Measurements from ENCODE around the gene CYP24A1.

The CYP24A1 gene

GRCh38 chr20:54172856-54173652, 732 bp downstream of the CYP24A1 start:
- no peak for DNase-seq (ENCODE audit: low spot score)

- DNase-seq (ENCODE audit: low spot score) = no peak
Observed at GRCh38 chr20:54172532-54172855, 1.3 kb downstream of the CYP24A1 start.

GRCh38 chr20:54170963-54171362, 2.8 kb downstream of the CYP24A1 start:
- DNase-seq (ENCODE audit: low spot score) = no peak

GRCh38 chr20:54170026-54170471, 3.7 kb downstream of the CYP24A1 start:
- DNase-seq (ENCODE audit: low spot score) = no peak

GRCh38 chr20:54168961-54169862, 4.6 kb downstream of the CYP24A1 start:
- DNase-seq (ENCODE audit: low spot score) = no peak

GRCh38 chr20:54167909-54168872, 5.6 kb downstream of the CYP24A1 start:
- no peak for DNase-seq (ENCODE audit: low spot score)

GRCh38 chr20:54166987-54167662, 6.7 kb downstream of the CYP24A1 start:
- DNase-seq (ENCODE audit: low spot score) = no peak

- DNase-seq (ENCODE audit: low spot score) = no peak
Observed at GRCh38 chr20:54165803-54166202, 8.0 kb downstream of the CYP24A1 start.

- DNase-seq (ENCODE audit: low spot score) = no peak
Observed at GRCh38 chr20:54165014-54165413, 8.8 kb downstream of the CYP24A1 start.

GRCh38 chr20:54163402-54163801, 10.4 kb downstream of the CYP24A1 start:
- no peak for DNase-seq (ENCODE audit: low spot score)

- no peak for DNase-seq (ENCODE audit: low spot score)
Observed at GRCh38 chr20:54162378-54163009, 11.3 kb downstream of the CYP24A1 start.

- no peak for DNase-seq (ENCODE audit: low spot score)
Observed at GRCh38 chr20:54161821-54162149, 12.0 kb downstream of the CYP24A1 start.

GRCh38 chr20:54161008-54161820, 12.6 kb downstream of the CYP24A1 start:
- DNase-seq (ENCODE audit: low spot score) = no peak

- no peak for DNase-seq (ENCODE audit: low spot score)
Observed at GRCh38 chr20:54160065-54161007, 13.4 kb downstream of the CYP24A1 start.

- no peak for DNase-seq (ENCODE audit: low spot score)
Observed at GRCh38 chr20:54158856-54159418, 14.8 kb downstream of the CYP24A1 start.

- no peak for DNase-seq (ENCODE audit: low spot score)
Observed at GRCh38 chr20:54158226-54158625, 15.6 kb downstream of the CYP24A1 start.

- DNase-seq (ENCODE audit: low spot score) = no peak
Observed at GRCh38 chr20:54156981-54157835, 16.6 kb downstream of the CYP24A1 start.

GRCh38 chr20:54156522-54156921, 17.3 kb downstream of the CYP24A1 start:
- DNase-seq (ENCODE audit: low spot score) = no peak
